K562 (cell line): ENCODE data around the gene CBX3. TPM values are rescaled to one million over a fixed set of nuclear protein-coding genes. Genes with fewer than 3 reads are reported as not detected.

Source experiments
- ELF1 ChIP-seq: fragments of 200-800 bp; sonication (Bioruptor generic); IDR thresholded peaks from 2 replicates; pipeline ENCODE4 v1.6.1; 2016; ENCODE audit warnings: missing genetic modification characterization, missing compliant biosample characterization
- ESRRB ChIP-seq: fragments of 250-450 bp; sonication (Bioruptor Pico); IDR thresholded peaks from 2 replicates; pipeline ENCODE4 v1.5.0; 2020; ENCODE audit warnings: mild to moderate bottlenecking, moderate library complexity, borderline replicate concordance
- ETS2 ChIP-seq: IDR thresholded peaks from 2 replicates; pipeline ENCODE4 v1.6.1; 2016; ENCODE audit warnings: borderline replicate concordance, missing genetic modification characterization, mild to moderate bottlenecking, moderate library complexity, missing compliant biosample characterization; ENCODE audit not compliant: poor library complexity, severe bottlenecking
- FOSL1 ChIP-seq: fragments of 200-800 bp; sonication (Bioruptor generic); conservative IDR thresholded peaks from 2 replicates; pipeline ENCODE4 v1.6.1; 2016; ENCODE audit warnings: missing genetic modification characterization, missing compliant biosample characterization
- GABPB1 ChIP-seq: sonication (generic); formaldehyde crosslinking; IDR thresholded peaks from 2 replicates; pipeline ENCODE4 v1.8.0; 2022; ENCODE audit warnings: mild to moderate bottlenecking, missing genetic modification reagents
- KLF16 ChIP-seq: IDR thresholded peaks from 2 replicates; pipeline ENCODE4 v1.6.1; 2016; ENCODE audit warnings: antibody characterized with exemption
- MCM2 ChIP-seq: fragments of 450-650 bp; IDR thresholded peaks from 2 replicates; pipeline ENCODE4 v1.6.1; 2017; ENCODE audit warnings: low read depth, mild to moderate bottlenecking
- PHF8 ChIP-seq: fragments of 200-600 bp; sonication (generic); IDR thresholded peaks from 2 replicates; pipeline ENCODE4 v1.6.1; 2012; ENCODE audit warnings: mixed run types, mild to moderate bottlenecking, inconsistent platforms, low read length, moderate library complexity, borderline replicate concordance
- PURB ChIP-seq: sonication (generic); formaldehyde crosslinking; IDR thresholded peaks from 2 replicates; pipeline ENCODE4 v1.9.0; 2021; ENCODE audit warnings: low read depth, mild to moderate bottlenecking, missing genetic modification reagents
- PYGO2 ChIP-seq: fragments of 450-650 bp; IDR thresholded peaks from 2 replicates; pipeline ENCODE4 v1.6.1; 2016; ENCODE audit warnings: mild to moderate bottlenecking, missing genetic modification characterization, moderate library complexity, missing compliant biosample characterization
- RBBP5 ChIP-seq: fragments of 200-600 bp; sonication (generic); IDR thresholded peaks from 2 replicates; pipeline ENCODE4 v1.6.1; 2012; ENCODE audit warnings: borderline replicate concordance, mild to moderate bottlenecking, low read length, control low read depth, inconsistent platforms; ENCODE audit not compliant: insufficient read depth, poor library complexity, severe bottlenecking
- SMARCB1 ChIP-seq: IDR thresholded peaks from 2 replicates; pipeline ENCODE4 v1.6.1; 2011; ENCODE audit warnings: improper control_type of control experiment, low read depth; ENCODE audit not compliant: insufficient read length
- SREBF1 ChIP-seq: fragments of 150-350 bp; IDR thresholded peaks from 2 replicates; pipeline ENCODE4 v1.6.1; 2014; ENCODE audit warnings: antibody characterized with exemption, low read depth, low read length, borderline replicate concordance
- SRSF1 ChIP-seq: fragments of 200-400 bp; formaldehyde crosslinking; IDR thresholded peaks from 2 replicates; pipeline ENCODE4 v1.6.1; 2017; ENCODE audit warnings: mild to moderate bottlenecking, low read depth, low read length, moderate library complexity
- SRSF3 ChIP-seq: fragments of 200-400 bp; formaldehyde crosslinking; IDR thresholded peaks from 2 replicates; pipeline ENCODE4 v1.6.1; 2016; ENCODE audit warnings: mild to moderate bottlenecking, low read length, moderate library complexity; ENCODE audit not compliant: insufficient read depth
- TBP ChIP-seq: optimal IDR thresholded peaks from 2 replicates; pipeline ENCODE3; 2011; ENCODE audit warnings: low read depth, low read length, improper control_type of control experiment
- ZNF175 ChIP-seq: fragments of 200-800 bp; sonication (Bioruptor generic); IDR thresholded peaks from 2 replicates; pipeline ENCODE4 v1.6.1; 2016; ENCODE audit warnings: low read depth, mild to moderate bottlenecking, missing genetic modification characterization, missing compliant biosample characterization
- ZNF282 ChIP-seq: sonication (generic); formaldehyde crosslinking; IDR thresholded peaks from 2 replicates; pipeline ENCODE4 v1.8.1; 2023; ENCODE audit warnings: missing genetic modification reagents
- ZNF76 ChIP-seq: fragments of 250-450 bp; sonication (Bioruptor Pico); IDR thresholded peaks from 2 replicates; pipeline ENCODE4 v1.4.0; 2020; ENCODE audit warnings: mild to moderate bottlenecking, moderate library complexity, borderline replicate concordance
- polyA plus RNA-seq, 8 experiments: library from polyadenylated mRNA; depleted of rRNA in 4 of 8; stranded (reverse) in 5 of 8; unstranded in 3 of 8; fragments of >200 nt; fragmentation: Nextera tagmentation in 2 of 8; fragmentation: Illumina TruSeq in 1 of 8; extraction: Ambion mirVana in 2 of 8; extraction: Trizol in 1 of 8; gene quantifications; 2 replicates each; pipeline versions ENCODE4 v1.2.1 to v1.2.3, GENCODE V29; 2011 to 2014; ENCODE audit warnings: inconsistent platforms in 1 of 8, missing spikeins in 1 of 8
- total RNA-seq, 7 experiments: library from RNA; depleted of rRNA in 6 of 7; stranded (reverse); fragments of >200 nt in 6 of 7; fragmentation: Illumina TruSeq in 2 of 7; extraction: Trizol in 2 of 7; gene quantifications; 2 replicates each; pipeline versions ENCODE4 v1.2.1 to v1.2.3, GENCODE V29; 2011 to 2021; ENCODE audit warnings: low replicate concordance in 1 of 7
- TF ChIP-seq, protein P1 (sequence below): fragments of 150-350 bp; IDR thresholded peaks from 2 replicates; pipeline ENCODE4 v1.6.1; 2014; ENCODE audit warnings: low read depth, mild to moderate bottlenecking, low read length, borderline replicate concordance
- TF ChIP-seq, protein P2 (sequence below): fragments of 450-650 bp; formaldehyde crosslinking; IDR thresholded peaks from 2 replicates; pipeline ENCODE4 v1.4.0; 2022; ENCODE audit warnings: missing genetic modification characterization
- TF ChIP-seq, protein P3 (sequence below): fragments of 450-650 bp; IDR thresholded peaks from 2 replicates; pipeline ENCODE4 v1.6.1; 2016; ENCODE audit warnings: low read depth, mild to moderate bottlenecking, moderate library complexity

The CBX3 gene
- total and polyA plus RNA-seq, 9 of the 15 experiments (the other 6 are each of a cell fraction or from before 2014, with no cell fraction given), result 198 to 413 (median 328) TPM

DNA sequence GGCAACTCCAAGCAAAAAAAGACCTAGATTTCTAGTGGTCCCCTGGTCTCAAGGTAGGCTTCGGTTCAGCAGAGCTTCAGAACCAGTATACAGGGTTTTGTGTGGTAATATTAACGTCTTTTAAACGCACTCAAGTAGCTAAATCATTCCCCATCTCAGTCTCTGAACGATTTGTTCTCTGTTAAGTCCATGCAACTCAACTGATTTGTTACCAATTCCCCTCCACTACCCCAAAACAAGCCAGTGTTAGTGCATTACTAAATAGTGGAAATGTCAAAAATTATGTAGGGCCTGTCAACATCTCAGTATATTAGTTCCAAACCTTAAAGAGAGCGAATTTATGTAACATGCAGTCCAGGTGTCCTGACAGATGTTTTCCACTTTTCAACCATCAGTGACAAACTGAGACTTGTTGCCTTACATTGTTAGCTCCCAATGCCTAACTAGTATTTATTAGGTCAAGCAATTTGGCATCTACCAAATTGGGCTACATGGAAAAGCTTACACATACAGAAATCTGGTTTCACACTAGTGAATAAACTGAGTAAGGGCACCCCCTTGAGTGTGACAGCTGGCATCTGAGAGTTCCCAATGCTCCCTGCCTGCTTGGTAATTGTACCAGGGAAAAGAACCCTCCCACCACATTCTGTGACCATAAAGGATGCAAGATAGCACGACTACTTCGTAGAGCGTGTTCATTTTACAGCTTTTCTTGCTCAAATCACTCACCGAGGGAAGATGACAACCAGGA, 13.2 kb upstream of the CBX3 start (continued):
- TF ChIP-seq, protein P1, sequence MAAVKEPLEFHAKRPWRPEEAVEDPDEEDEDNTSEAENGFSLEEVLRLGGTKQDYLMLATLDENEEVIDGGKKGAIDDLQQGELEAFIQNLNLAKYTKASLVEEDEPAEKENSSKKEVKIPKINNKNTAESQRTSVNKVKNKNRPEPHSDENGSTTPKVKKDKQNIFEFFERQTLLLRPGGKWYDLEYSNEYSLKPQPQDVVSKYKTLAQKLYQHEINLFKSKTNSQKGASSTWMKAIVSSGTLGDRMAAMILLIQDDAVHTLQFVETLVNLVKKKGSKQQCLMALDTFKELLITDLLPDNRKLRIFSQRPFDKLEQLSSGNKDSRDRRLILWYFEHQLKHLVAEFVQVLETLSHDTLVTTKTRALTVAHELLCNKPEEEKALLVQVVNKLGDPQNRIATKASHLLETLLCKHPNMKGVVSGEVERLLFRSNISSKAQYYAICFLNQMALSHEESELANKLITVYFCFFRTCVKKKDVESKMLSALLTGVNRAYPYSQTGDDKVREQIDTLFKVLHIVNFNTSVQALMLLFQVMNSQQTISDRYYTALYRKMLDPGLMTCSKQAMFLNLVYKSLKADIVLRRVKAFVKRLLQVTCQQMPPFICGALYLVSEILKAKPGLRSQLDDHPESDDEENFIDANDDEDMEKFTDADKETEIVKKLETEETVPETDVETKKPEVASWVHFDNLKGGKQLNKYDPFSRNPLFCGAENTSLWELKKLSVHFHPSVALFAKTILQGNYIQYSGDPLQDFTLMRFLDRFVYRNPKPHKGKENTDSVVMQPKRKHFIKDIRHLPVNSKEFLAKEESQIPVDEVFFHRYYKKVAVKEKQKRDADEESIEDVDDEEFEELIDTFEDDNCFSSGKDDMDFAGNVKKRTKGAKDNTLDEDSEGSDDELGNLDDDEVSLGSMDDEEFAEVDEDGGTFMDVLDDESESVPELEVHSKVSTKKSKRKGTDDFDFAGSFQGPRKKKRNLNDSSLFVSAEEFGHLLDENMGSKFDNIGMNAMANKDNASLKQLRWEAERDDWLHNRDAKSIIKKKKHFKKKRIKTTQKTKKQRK, result no peak
- TF ChIP-seq RBBP5, result no peak
- no peak for TF ChIP-seq MCM2
- TF ChIP-seq ESRRB, result peak; percentile 60; the same call in 1 of the 2 replicates
- TF ChIP-seq SREBF1, result no peak
- no peak for TF ChIP-seq ETS2 (tag)
- TF ChIP-seq SRSF1, result no peak
- TF ChIP-seq ZNF175 (CRISPR knock-in tag), result no peak
- no peak for TF ChIP-seq FOSL1 (tag)
- TF ChIP-seq, protein P2, sequence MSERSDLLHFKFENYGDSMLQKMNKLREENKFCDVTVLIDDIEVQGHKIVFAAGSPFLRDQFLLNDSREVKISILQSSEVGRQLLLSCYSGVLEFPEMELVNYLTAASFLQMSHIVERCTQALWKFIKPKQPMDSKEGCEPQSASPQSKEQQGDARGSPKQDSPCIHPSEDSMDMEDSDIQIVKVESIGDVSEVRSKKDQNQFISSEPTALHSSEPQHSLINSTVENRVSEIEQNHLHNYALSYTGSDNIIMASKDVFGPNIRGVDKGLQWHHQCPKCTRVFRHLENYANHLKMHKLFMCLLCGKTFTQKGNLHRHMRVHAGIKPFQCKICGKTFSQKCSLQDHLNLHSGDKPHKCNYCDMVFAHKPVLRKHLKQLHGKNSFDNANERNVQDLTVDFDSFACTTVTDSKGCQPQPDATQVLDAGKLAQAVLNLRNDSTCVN (CRISPR knock-in tag), result peak; percentile 39; the same call in 1 of the 2 replicates
- no peak for TF ChIP-seq GABPB1
- TF ChIP-seq ELF1, result no peak
- no peak for TF ChIP-seq KLF16
- TF ChIP-seq PHF8, result no peak
- TF ChIP-seq TBP, result no peak
- no peak for TF ChIP-seq SMARCB1
- TF ChIP-seq, protein P3, sequence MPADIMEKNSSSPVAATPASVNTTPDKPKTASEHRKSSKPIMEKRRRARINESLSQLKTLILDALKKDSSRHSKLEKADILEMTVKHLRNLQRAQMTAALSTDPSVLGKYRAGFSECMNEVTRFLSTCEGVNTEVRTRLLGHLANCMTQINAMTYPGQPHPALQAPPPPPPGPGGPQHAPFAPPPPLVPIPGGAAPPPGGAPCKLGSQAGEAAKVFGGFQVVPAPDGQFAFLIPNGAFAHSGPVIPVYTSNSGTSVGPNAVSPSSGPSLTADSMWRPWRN, result no peak
- no peak for TF ChIP-seq ZNF282 (CRISPR knock-in tag)
- TF ChIP-seq SRSF3, result no peak
- no peak for TF ChIP-seq PURB
- TF ChIP-seq ZNF76 (CRISPR knock-in tag), result no peak
- no peak for TF ChIP-seq PYGO2 (tag)
